Measurements from ENCODE around the gene LMOD2. TPM values are rescaled to one million over a fixed set of nuclear protein-coding genes. Genes with fewer than 3 reads are reported as not detected.
"Not testable (repeated sequence)": the region's sequence is repeated elsewhere in the genome, so short reads cannot be mapped to it uniquely, and the experiment has no call there.

Gene LMOD2, protein sequence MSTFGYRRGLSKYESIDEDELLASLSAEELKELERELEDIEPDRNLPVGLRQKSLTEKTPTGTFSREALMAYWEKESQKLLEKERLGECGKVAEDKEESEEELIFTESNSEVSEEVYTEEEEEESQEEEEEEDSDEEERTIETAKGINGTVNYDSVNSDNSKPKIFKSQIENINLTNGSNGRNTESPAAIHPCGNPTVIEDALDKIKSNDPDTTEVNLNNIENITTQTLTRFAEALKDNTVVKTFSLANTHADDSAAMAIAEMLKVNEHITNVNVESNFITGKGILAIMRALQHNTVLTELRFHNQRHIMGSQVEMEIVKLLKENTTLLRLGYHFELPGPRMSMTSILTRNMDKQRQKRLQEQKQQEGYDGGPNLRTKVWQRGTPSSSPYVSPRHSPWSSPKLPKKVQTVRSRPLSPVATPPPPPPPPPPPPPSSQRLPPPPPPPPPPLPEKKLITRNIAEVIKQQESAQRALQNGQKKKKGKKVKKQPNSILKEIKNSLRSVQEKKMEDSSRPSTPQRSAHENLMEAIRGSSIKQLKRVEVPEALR
- under 1 TPM in 1 of 3 donors, not detected in 2; 0.25 TPM for polyA plus RNA-seq (ENCODE audit: insufficient read length in 3 of 3)
- long read RNA-seq, donor 1, partial matches to known transcripts = 40 of 61 reads
- long read RNA-seq, donor 1, other reads (novel, unspliced or antisense) = 21 of 61 reads
- long read RNA-seq, donor 2 = 0 reads
- long read RNA-seq, donor 3, partial matches to known transcripts = 190 of 190 reads
- long read RNA-seq, donor 3, other reads (novel, unspliced or antisense) = 0 of 190 reads
- long read RNA-seq, donor 4 = 0 reads
- long read RNA-seq, donor 5 = 0 reads
- long read RNA-seq, donor 6 = 0 reads
- long read RNA-seq, donor 7 = 0 reads
- long read RNA-seq, donor 8 = 0 reads
- long read RNA-seq, donor 9 = 0 reads
- long read RNA-seq, donor 10 = 0 reads
- long read RNA-seq, donor 11 = 0 reads
- long read RNA-seq, donor 12 = 0 reads
- long read RNA-seq, donor 13 = 0 reads
- long read RNA-seq, donor 14 = 0 reads
- long read RNA-seq, donor 15 = 0 reads
- long read RNA-seq, donor 16 = 0 reads

DNA sequence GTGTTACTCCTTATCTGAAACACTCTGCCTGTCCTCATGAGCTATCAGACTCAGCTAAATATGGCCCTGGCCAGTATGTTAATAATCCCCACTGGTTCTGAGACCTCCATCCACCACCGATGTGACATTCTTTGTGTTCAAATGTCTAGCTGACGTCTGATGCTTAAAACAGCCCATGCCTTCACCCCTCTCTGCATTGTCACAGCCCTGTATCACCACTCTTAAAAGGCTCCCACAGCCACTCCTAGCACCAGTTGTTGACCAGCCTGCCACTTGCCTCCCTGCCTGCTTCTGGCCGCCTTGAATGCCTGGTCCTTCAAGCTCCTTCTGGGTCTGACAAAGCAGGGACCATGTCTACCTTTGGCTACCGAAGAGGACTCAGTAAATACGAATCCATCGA is at the start of gene LMOD2:
LMOD2 (plus strand) TSS at position 253 of the 400 bp plus-strand sequence; CDS start at position 351, 98 bp downstream.
- no peak for DNase-seq

GRCh38 chr7:123607423-123607975 is 48.2 kb upstream of the LMOD2 start:
- no peak for DNase-seq

- no peak for DNase-seq
These were observed 46.4 kb upstream of the LMOD2 start for GRCh38 chr7:123608991-123609882.

DNA sequence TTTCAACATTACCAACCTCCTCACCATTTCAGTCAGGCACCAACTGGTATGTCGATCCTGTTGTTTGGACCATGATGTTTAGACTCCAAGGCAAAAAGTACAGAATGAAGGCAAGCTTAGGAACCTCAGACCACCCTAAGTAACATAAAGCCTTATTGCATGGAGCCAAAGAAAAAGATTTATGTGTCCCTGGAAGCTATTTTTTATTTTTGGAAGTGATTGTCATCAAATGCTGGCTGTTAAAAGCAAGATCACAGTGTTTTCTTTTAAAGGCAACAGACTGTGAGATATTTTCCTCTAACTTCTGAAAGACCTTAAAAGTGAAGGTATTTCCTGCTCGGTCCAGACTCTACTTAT is 45.8 kb upstream of the LMOD2 start:
- DNase-seq = no peak

DNA sequence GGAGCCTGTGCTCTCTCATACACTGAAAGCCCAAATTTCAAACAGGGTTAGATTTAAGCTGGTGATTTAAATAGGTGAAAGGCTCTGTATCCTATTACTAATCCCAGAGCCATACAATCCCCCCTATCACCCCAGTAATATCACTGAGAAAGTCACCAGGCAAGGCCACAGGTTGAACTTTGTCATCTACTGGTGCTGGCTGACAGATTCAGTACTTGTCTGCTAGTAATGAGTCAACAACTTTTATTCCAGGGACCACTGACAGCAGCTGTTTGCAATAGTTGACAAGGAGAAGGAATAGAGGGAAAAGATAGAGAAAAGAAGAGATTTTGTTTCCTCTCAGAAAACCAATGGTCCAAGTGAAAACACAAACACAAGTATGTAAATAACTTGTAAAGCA is 43.6 kb upstream of the LMOD2 start:
- no peak for DNase-seq

DNA sequence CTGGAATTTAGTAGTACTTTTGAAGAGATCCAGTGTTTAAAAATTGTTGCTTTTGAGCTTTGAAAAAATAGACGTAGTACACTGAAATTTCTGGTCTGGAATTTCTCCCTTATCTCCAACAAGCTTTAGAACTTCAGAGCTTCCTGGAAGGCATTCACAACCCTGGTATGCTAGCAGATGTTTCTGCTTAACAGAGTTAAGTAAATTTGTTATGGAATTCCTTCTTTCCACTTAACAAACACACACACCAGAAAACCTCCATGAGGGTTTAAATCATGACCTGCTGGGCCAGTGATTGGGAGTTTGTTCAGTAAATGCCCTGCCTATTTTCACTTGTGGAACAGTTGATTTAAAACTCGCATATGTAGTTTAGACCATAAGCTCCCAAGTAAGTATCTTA is 40.3 kb upstream of the LMOD2 start:
- DNase-seq = no peak

DNA sequence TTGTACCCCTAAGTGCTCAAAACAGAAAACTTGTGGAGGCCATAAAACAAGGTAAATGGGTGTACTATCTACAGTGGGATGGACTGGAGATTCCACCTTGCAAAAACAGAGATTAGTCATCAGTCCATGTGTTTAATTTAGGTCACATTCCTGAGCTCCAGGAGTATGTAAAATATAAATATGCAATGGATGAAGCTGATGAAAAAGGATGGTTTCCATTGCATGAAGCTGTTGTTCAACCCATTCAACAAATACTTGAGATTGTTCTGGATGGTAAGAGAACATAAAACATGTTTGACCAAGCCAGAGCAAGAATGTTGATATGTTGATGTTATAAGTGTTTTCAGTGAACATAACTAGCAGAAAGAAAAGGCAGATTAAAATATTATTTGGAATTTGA is 39.4 kb upstream of the LMOD2 start:
- no peak for DNase-seq

DNA sequence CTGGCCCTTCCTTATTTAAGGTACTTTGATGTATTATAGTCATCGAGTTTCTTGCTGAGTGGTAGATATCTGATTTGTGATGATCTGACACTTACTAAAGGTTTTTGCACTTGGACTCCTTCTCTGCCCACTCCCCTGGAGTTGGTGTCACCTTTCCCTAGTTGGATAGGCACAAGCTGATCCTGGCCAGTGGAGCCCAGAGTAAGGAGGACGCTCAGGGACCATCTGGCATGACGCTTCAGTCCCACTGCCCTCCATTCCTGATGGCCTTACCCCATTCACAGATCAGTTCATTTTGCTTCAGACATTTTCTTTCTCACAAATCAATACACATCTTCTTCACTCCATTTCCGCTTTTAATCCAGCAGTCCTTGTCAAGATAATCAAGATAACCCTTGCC is 34.0 kb upstream of the LMOD2 start:
- no peak for DNase-seq

DNA sequence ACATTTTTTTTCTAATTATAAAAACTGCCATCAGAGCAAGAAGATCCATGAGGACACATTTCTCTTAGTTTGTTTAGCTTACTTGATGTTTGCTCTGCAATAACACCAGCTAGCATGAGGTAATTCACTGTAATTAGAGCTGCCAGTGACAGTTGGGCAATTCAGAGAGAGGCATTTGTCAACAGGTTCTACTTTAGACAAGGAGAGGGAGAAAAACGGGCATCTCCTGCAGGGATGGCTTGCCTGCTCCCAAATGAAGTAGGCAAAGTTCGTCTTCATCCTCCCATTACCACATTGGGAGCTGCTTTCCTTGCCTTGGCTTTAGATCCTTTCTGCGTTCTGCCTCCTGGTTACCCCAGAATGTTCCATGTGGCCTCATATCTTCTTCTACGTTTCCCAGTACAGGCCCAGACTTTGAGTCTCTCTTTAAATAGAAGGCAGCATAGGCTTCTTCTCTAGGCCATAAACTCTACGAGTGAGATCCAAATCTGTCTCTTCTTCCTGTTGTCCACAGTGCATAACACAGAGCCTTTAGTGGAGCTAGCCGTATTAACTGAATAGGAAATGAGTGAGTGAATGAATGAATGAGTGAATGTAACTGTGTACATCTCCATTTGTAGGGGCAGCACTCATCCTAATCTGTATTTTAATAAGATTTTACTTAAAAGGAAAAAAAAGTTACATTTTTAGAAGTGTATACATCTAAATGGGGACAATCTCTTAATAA is 32.8 kb upstream of the LMOD2 start:
- DNase-seq = no peak

- no peak for DNase-seq
These were observed 31.0 kb upstream of the LMOD2 start for GRCh38 chr7:123624527-123625183.

- no peak for DNase-seq
These were observed 30.4 kb upstream of the LMOD2 start for GRCh38 chr7:123625254-123625653.

GRCh38 chr7:123627851-123628250 is 27.8 kb upstream of the LMOD2 start:
- DNase-seq = no peak

DNA sequence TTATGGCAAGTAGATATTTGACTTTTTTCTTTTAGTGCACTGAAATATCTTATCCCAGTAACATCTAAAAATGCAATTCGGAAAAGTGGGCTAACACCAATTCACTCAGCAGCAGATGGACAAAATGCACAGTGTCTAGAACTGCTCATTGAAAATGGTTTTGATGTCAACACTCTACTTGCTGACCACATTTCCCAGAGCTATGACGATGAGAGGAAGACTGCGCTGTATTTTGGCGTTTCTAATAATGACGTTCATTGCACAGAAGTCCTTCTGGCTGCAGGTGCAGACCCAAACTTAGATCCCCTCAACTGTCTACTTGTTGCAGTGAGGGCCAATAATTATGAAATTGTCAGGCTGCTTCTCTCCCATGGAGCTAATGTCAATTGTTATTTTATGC is 26.8 kb upstream of the LMOD2 start:
- no peak for DNase-seq

- DNase-seq = no peak
These were observed 26.4 kb upstream of the LMOD2 start for GRCh38 chr7:123629281-123629680.

GRCh38 chr7:123632808-123633207 is 22.9 kb upstream of the LMOD2 start:
- DNase-seq = no peak

DNA sequence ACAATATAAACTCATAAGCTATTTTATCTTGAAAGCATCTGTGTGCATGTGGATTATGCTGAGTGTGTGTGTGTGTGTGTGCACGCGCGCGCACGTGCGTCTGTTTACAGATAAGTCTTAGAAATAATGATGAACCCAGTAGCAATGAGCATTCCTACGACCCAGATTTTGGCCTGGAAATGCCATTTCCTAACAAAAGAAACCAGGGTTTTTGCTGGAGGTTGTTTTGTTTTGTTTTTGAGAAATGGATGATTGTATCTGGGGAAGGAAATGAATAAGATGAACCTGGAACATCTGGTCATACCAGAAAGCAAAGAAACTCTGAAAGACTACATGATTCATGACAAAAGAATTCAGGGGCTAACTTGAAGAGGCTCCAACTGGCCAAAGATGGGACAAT is 22.1 kb upstream of the LMOD2 start:
- no peak for DNase-seq

DNA sequence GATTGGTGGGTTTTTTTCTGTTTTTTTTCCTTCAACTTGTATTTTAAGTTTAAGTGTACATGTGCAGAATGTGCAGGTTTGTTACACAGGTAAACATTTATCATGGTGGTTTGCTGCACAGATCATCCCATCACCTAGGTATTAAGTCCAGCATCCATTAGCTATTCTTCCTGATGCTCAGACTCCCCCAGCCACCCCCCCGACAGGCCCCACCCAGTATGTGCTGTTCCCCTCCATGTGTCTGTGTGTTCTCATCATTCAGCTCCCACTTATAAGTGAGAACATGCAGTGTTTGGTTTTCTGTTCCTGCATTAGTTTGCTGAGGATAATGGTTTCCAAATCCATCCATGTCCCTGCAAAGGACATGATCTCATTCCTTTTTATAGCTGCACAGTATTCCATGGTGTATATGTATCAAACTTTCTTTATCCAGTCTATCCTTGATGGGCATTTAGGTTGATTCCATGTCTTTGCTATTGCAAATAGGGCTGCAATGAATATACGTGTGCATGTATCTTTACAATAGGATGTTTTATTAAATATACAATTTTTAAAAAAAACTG is 21.6 kb upstream of the LMOD2 start:
- not testable (repeated sequence) for DNase-seq

- DNase-seq = no peak
These were observed 19.9 kb upstream of the LMOD2 start for GRCh38 chr7:123635551-123636359.

GRCh38 chr7:123637203-123637602 is 18.5 kb upstream of the LMOD2 start:
- DNase-seq = no peak
